ENCODE results near the gene CFAP97D2. TPM values are rescaled to one million over a fixed set of nuclear protein-coding genes. Genes with fewer than 3 reads are reported as not detected.

The CFAP97D2 gene
- total RNA-seq, 1 donor from 2014 or later, result not detected

DNA sequence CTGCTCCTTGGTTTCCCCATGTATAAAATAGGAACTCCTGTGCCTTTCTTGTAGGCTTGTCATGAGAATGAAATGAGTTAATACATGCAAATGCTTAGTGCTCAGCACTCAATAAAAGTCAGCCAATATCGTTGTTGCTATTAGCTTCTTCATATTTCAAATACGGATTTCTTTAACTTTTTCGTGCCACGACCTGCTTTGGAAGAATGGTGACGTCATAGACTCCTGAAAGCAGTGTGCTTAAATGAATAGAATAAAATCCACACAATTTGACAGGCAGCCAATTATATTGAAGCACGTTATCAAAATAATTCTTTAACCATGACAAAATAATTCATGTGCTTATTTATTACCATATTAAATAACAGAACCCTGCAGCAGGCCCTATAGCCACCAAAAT, 29.1 kb downstream of the CFAP97D2 start:
- Histone ChIP-seq H3K27me3 (ENCODE audit: control insufficient read depth, insufficient read depth, low read length) (peaks cover 11% of the 10 kb centered on the region), H3K4me3 (ENCODE audit: low read depth, low read length) (no peak overlapping the region), H3K36me3 (ENCODE audit: control insufficient read depth, insufficient read depth, low read length) (no peaks in the 10 kb centered on the region)
- no peak for DNase-seq (ENCODE audit: low read depth)
- TF ChIP-seq, protein P1, sequence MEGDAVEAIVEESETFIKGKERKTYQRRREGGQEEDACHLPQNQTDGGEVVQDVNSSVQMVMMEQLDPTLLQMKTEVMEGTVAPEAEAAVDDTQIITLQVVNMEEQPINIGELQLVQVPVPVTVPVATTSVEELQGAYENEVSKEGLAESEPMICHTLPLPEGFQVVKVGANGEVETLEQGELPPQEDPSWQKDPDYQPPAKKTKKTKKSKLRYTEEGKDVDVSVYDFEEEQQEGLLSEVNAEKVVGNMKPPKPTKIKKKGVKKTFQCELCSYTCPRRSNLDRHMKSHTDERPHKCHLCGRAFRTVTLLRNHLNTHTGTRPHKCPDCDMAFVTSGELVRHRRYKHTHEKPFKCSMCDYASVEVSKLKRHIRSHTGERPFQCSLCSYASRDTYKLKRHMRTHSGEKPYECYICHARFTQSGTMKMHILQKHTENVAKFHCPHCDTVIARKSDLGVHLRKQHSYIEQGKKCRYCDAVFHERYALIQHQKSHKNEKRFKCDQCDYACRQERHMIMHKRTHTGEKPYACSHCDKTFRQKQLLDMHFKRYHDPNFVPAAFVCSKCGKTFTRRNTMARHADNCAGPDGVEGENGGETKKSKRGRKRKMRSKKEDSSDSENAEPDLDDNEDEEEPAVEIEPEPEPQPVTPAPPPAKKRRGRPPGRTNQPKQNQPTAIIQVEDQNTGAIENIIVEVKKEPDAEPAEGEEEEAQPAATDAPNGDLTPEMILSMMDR (IDR thresholded peaks at IDR 0.05; ENCODE audit: insufficient read depth, low read length, poor library complexity, severe bottlenecking), result no peak

DNA sequence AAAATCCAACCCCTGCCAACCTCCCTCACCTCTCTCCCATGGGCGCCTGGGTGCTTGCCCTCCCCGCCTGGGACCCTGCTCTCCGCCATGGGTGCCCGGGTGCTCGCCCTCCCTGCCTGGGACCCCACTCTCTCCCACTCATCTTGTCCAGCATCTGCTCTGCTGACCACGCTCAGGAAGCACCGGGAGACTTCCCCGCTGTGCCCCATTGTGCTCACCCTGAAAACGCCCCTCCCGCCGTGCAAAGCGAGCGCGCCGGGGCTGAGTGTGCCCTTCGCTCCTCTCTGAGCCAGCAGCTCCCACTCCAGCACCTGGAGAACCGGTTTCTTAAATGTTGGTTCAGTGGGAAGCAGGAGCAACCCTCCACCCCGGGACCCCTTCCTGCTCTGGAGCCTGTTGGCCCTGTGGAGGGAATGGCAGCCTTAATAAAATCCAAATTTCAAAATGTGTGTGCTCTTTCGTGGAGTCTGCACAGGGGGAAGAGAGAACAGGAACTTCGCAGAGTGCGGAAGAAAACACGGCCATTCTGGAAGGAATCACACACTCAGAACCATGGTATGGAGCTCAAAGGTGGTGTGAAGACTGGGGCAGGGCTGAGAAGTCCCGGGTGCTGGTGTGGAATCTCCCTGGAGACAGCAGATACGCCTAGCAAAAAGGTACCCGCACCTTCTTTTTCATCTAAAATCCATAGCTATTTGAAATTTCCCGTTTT, 32.5 kb downstream of the CFAP97D2 start:
- TF ChIP-seq, protein P1 (IDR thresholded peaks at IDR 0.05; ENCODE audit: insufficient read depth, low read length, poor library complexity, severe bottlenecking), result no peak
- H3K4me3 ChIP-seq (ENCODE audit: low read depth, low read length), result no peak overlapping the region
- no peaks in the 10 kb centered on the region for H3K36me3 ChIP-seq (ENCODE audit: control insufficient read depth, insufficient read depth, low read length)

DNA sequence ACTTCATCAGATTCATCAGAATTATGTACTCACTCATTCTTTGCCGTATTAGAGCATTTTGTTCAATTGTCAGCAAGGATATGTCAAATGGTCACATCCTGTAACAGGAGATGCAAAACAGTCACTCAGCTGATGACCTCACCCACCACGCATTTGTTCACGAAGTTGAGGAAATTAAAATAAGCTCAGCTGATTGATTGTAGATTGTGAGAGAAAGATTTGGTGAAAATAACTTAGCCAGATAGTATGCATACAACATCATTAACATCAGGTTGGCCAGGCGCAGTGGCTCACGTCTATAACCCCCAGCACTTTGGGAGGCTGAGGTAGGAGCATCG, 33.1 kb downstream of the CFAP97D2 start:
- no peak for DNase-seq (ENCODE audit: low read depth)
- H3K36me3 ChIP-seq (ENCODE audit: control insufficient read depth, insufficient read depth, low read length), result no peaks in the 10 kb centered on the region
- TF ChIP-seq, protein P1 (IDR thresholded peaks at IDR 0.05; ENCODE audit: insufficient read depth, low read length, poor library complexity, severe bottlenecking), result no peak
- no peak overlapping the region for H3K4me3 ChIP-seq (ENCODE audit: low read depth, low read length)
- H3K27me3 ChIP-seq (ENCODE audit: control insufficient read depth, insufficient read depth, low read length), result peaks cover 7% of the 10 kb centered on the region

More for the DNA sequence above, 32.5 kb downstream of the CFAP97D2 start:
- no peak for DNase-seq (ENCODE audit: low read depth)
- peaks cover 7% of the 10 kb centered on the region for H3K27me3 ChIP-seq (ENCODE audit: control insufficient read depth, insufficient read depth, low read length)

DNA sequence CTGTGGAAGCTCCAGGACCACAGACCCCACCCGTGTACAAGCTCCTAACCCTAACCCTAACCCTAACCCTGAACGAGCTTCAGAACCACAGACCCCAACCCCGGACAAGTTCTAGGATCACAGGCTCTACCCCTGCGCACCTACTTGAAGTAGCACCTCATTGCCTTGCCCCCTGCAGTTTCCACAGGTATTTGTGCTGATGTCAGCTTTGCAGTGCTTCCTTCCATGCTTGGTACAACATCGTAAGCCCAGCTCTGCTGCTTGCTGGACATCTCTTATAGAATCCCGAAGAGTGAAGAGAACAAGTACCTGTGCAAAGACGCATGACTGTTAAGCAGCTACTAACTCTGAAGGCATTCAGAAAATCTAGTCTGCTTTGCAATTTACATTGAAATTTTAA, 34.9 kb downstream of the CFAP97D2 start:
- no peak overlapping the region for H3K4me3 ChIP-seq (ENCODE audit: low read depth, low read length)
- TF ChIP-seq, protein P1 (IDR thresholded peaks at IDR 0.05; ENCODE audit: insufficient read depth, low read length, poor library complexity, severe bottlenecking), result no peak
- DNase-seq (ENCODE audit: low read depth), result no peak
- no peaks in the 10 kb centered on the region for H3K36me3 ChIP-seq (ENCODE audit: control insufficient read depth, insufficient read depth, low read length)
- peaks cover 7% of the 10 kb centered on the region for H3K27me3 ChIP-seq (ENCODE audit: control insufficient read depth, insufficient read depth, low read length)

DNA sequence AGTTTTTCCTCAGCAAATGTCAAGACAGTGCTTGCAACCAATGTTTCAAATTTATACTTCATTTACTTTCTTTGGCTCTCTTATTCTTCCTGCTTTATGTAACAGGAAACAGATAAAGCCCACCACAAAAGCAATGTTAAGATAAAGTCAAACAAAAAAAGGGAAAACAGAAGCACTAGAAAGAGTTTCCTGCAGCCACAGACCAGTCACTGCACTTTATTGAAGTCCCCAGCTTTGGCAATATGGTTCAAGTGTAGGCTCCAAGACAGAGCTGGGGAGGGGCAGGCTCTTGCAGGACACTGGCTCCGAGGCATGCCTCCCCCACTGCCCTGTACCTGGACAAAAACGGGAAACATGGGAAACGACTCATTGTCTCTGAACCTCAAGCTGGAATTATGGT, 40.3 kb downstream of the CFAP97D2 start:
- no peak for DNase-seq (ENCODE audit: low read depth)
- TF ChIP-seq, protein P1 (IDR thresholded peaks at IDR 0.05; ENCODE audit: insufficient read depth, low read length, poor library complexity, severe bottlenecking), result no peak
- no peaks in the 10 kb centered on the region for H3K36me3 ChIP-seq (ENCODE audit: control insufficient read depth, insufficient read depth, low read length)
- no peak overlapping the region for H3K4me3 ChIP-seq (ENCODE audit: low read depth, low read length)
- peaks cover 5% of the 10 kb centered on the region for H3K27me3 ChIP-seq (ENCODE audit: control insufficient read depth, insufficient read depth, low read length)

DNA sequence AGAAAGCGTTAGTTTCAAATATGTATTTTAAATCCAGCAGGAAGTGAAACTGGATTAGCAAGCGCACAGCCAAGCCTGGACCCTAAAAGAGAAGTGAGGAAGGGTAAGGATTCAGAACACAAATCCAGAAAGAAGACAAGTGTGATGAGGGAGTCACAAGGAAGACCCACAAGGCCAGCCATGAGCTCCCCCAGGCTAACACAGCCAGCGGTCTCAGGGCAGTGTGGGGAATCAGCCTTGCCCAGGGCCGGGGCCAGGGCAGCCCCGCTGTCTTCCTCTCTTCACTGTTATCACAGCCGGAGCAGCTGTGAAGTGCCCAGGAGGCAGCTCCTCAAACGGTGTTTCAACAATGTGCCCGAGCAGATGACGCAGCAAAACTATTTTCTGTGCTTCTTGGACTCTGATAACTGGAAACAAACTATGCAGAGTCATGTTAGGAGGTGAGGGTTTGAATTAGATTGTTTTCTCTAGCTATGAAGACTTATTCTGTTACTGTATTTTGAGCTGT, 43.5 kb downstream of the CFAP97D2 start:
- H3K27me3 ChIP-seq (ENCODE audit: control insufficient read depth, insufficient read depth, low read length), result peaks cover 6% of the 10 kb centered on the region
- no peak for DNase-seq (ENCODE audit: low read depth)
- no peaks in the 10 kb centered on the region for H3K36me3 ChIP-seq (ENCODE audit: control insufficient read depth, insufficient read depth, low read length)
- TF ChIP-seq, protein P1 (IDR thresholded peaks at IDR 0.05; ENCODE audit: insufficient read depth, low read length, poor library complexity, severe bottlenecking), result no peak
- no peak overlapping the region for H3K4me3 ChIP-seq (ENCODE audit: low read depth, low read length)
